ENCODE measurements around the gene LDLRAD1.

DNA sequence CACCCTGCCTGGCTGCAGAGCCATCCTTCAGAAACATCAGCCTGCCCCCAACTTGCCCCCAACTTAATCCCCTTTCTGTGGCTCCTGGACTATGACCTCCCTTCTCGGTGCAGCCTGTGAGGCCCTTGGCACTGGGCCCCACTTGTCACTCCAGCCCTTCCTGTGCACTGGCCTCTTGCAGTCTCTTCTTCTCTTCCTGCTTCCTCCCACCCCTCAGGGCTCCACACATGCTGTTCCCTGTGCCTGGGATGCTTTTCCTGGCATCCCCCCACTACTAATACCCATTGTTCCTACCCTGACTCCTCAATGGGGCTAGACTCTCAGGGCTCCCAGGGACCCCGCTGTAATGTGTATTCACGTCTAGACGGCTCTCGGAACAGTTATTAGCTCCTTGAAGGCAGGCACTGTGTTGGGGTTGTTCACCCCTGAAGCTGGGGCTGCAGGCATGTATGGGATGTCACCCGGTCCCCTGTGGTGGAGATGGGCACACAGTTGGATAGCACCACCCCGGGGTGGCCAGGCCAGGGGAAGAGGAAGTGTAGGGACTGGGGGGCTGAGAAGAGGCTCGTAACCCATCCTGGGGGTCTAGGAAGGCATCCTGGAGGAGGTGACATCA lies 4.5 kb downstream of the LDLRAD1 start:
- TF ChIP-seq POLR2A (IDR thresholded peaks at IDR 0.05) (no peak), CTCF (IDR thresholded peaks at IDR 0.05) (no peak), EP300 (IDR thresholded peaks at IDR 0.05) (no peak)
